GM19395 (cell line): ENCODE measurements around the gene NAB1.
A peak's percentile ranks its signal among the peaks of the same experiment; 100 is the strongest.
"Not testable (repeated sequence)": the region's sequence is repeated elsewhere in the genome, so short reads cannot be mapped to it uniquely, and the experiment has no call there.

Source experiments
- ATAC-seq: cut with Tn5 transposase; IDR thresholded peaks from one replicate; pipeline ENCODE4 v1.9.1; 2021; ENCODE audit warnings: mild to moderate bottlenecking, moderate library complexity; ENCODE audit not compliant: unreplicated experiment

NAB1 gene, protein sequence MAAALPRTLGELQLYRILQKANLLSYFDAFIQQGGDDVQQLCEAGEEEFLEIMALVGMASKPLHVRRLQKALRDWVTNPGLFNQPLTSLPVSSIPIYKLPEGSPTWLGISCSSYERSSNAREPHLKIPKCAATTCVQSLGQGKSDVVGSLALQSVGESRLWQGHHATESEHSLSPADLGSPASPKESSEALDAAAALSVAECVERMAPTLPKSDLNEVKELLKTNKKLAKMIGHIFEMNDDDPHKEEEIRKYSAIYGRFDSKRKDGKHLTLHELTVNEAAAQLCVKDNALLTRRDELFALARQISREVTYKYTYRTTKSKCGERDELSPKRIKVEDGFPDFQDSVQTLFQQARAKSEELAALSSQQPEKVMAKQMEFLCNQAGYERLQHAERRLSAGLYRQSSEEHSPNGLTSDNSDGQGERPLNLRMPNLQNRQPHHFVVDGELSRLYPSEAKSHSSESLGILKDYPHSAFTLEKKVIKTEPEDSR

GRCh38 chr2:190649035-190649797 lies at the start of gene NAB1:
Gene NAB1 (plus strand): TSS chr2:190649083. CDS start chr2:190659177, 10,094 bp downstream.
- ATAC-seq, result peak; percentile 52

DNA sequence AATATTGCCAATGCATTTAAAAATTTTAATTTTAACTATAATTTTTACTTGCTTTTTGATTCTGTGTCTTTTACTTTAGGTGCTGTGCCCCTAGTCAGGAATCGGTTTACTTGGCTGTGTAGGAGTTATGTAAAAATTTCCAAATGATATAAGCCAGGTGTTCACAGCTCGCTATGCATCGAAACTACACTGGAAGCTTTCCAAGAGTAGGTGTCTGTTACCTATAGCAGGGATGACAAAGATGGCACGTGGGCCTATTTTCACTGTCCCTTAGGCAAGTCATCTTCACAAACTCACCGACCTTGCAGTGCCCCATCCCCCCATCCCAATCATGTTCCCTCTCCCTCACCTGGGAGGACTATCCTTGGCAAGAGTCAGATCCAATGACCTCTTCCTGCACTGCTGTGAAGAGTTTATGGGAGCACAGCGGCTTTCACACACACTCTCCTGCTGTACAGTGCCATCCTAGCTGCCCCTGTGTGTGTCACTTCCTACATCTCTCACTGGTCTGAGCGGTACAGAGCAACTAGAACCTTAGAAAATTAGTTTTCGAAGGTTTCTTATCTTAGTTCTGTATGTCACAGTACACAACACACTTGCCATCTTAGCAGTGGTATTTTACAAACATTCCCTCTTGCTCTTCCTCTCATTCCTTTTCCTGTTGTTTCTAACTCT lies 49.2 kb upstream of the NAB1 start:
- no peak for ATAC-seq

DNA sequence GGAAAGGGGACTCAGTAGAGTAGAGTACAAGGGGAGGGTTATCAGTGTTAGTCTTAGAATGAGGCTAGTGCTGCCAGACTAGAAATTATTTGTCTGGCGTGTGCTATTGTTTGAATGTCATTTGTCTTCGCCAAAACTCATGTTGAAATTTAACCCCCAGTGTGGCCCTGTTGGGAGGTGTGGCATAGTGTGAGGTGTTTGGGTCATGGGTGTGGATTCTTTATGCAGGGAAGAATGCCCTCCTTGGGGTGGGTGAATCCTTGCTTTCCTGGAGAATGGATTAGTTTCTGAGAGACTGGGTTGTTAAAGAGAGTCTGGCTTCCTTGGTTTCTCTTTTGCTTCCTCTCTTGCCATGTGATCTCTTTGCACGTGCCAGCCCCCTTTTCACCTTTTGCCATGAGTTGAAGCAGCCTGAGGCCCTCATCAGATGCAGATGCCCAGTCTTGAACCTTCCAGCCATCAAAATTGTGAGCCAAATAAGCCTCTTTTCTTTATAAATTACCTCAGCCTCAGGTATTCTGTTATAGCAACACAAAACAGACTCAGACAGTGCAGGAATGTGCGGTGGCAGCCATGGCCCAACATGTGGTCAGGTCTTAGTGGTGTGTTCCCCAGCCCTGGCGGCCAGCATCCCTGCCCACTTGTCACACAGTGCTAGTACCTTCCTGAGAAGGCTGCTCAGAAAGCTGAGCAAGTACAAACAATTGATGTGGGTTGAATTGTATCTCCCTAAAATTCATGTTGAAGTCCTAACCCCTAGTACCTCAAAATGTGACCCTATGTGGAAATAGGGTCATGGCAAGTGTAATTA lies 48.4 kb upstream of the NAB1 start:
- ATAC-seq, result no peak

DNA sequence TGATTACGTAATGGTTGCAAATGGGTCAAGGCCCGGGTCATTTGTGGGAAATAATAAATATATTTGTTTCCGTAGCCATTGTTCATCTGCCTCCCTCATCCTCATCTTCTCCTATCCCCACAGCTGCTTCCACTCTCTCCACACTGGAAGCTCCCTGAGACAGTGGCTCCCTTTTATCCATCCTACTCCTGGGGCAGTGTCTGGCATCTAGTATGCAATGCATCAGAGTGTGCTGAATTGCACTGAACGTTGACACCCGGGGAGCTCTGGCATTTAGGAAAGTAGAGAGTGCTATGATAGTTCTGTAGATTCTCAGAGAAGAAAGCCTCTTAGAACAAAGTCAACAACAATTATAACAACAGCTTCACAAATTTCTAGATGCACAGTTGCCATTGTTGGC lies 45.5 kb upstream of the NAB1 start:
- ATAC-seq, result no peak

DNA sequence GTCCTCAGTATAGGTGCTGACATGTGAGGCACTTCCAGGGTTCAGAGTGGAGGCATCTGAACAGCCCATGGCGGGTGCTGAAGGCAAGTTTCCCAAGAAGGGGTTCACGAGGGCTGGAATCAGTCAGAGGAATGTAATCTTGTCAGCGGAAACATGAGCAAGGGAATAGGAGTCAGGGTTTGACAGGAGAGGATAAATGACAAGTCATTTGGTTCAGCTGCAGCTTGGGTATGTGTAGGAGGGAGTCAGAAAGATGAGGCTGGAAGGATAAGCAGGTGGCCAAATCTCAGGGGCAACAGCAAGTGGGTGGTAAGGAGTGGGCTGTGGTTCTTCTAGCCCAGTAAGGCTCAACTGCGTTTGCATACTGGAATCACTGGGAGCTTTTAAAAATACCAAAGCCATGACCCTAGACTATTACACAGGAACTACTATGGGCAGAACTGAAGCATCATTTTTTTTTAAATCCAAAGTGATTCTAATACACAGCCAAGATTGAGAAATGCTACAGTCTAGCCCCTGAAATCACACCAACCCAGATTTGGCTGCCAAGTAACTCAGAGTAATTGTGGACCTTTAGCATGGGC lies 41.8 kb upstream of the NAB1 start:
- no peak for ATAC-seq

DNA sequence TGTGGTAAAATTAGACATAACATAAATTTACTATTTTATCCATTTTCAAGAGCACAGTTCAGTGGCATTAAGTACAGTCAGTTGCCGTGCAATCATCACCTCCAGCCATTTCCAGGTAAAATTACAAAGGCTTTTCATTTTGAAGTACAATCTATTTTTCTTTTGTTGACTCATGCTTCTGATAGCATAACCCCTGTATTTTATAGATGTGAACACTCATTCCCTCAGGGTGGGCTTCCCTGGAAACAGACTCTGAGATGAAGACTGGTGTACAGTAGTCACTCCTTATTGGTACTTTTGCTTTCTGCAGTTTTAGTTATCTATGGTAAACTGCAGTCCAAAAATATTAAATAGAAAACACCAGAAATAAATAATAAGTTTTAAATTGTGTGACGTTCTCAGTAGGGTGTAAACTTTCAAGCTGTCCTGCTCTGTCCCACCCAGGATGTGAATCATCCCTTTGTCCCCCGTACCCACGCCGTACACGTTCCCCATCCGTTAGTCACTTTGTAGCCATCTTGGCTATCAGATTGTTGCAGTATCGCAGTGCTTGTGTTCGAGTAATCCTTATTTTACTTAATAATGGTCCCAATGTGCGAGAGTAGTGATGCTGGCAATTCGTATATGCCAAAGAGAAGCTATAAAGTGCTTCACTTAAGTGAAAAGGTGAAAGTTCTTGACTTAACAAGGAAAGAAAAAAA lies 41.1 kb upstream of the NAB1 start:
- ATAC-seq, result no peak

DNA sequence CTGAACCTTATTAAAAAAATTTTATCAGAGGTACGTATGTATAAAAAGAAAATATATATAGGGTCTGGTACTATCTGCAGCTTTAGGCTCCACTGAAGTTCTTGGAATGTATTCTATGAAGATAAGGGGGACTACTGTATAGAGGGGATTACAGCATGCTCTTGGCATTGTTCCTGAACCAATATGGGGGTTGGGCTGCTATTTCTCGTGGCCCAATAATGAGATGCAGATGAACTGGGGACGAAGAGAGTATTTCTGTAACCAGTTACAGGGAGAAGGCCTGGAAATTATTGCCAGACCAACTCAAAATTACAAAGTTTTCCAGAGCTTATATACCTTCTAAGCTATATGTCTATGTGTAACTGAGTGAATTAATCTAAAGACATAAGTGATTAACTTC lies 40.0 kb upstream of the NAB1 start:
- ATAC-seq, result not testable (repeated sequence)

DNA sequence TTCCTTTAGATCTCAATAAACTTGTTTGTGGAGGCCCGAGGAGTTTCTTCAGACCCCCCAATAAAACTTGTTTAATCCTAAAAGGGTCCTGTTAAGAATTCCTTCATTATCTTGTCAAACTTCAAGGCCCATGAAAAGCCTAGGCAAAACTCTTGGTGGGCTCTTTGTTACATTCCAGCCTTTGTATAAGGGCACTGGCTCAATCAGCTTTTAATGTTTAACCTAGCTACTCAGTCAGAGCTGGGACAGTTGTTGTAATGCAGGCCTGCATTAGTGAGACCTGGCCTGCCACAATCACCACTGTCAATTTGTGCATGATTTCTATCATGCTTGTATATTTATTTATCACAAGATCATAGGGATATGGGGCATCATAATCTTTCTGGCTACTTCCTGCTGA lies 39.5 kb upstream of the NAB1 start:
- ATAC-seq, result not testable (repeated sequence)

DNA sequence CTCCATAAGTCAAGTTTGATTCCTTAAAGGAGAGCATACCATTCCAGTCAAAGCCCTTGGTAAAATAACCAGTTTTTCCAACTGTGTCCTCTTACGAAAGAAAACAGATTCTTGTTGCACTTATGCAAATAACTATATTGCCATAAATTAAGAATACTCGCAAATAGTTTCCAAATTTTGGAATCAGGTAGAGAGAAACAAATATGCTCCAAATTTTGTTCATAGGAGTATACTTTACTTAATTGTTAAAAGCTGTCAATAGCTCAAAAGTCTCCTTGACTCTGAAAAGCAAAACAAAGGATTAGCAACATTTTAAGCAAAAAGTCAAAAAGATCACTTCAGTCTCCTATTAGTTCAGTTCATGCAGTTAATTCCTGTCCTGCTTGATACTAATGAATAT lies 38.4 kb upstream of the NAB1 start:
- not testable (repeated sequence) for ATAC-seq

GRCh38 chr2:190615555-190616200 lies 33.2 kb upstream of the NAB1 start:
- no peak for ATAC-seq

- ATAC-seq, result no peak
Measured at GRCh38 chr2:190618030-190618429, 30.9 kb upstream of the NAB1 start.

- ATAC-seq, result no peak
Measured at GRCh38 chr2:190625691-190626090, 23.2 kb upstream of the NAB1 start.

DNA sequence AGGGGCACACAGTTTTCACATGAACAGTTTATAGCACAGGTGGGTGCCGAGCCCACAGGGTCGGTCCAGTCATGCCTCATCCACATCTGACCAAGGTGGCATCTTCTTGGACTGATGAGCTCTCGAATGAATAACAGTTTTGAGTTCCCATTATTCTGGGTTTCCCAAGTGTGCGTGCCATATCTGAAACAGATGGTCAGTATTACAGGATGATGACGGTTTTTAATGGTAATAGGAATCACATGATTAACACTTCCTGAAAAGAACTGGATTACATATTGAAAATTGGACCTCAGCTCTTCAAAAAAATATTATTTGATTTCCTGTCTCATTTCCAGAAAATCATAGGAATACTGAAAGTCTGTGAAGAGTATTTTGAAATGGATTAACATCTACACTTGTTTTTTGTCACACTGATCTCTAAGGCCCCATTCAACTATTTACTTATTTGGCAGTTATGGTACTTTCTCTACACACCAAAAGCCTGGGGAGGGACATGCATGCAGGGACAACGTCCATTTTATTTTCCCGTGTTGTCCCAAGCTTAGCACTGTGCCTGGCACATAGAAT lies 22.2 kb upstream of the NAB1 start:
- no peak for ATAC-seq

- ATAC-seq, result peak; percentile 94
Measured at GRCh38 chr2:190627448-190628412, 21.2 kb upstream of the NAB1 start.

GRCh38 chr2:190628591-190629319 lies 20.1 kb upstream of the NAB1 start:
- no peak for ATAC-seq

DNA sequence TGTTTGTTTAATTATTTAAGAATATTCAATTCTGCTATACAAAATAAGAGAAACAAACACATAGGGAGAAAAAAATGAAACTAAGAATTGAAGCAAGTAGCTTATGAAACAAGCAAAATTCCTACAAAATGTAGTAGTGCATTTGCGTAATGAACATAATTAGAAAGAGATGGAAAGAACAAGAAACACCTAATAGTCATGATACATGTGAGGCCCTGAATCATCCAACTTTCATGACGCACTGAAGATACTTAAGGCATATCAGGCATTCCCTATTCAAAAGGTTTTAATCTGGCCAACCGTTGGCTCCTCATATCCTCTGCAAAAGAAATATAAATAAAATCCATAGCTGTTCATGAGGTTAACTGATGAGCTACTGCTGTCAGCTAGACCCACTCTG lies 14.5 kb upstream of the NAB1 start:
- ATAC-seq, result no peak

- no peak for ATAC-seq
Measured at GRCh38 chr2:190635781-190636180, 13.1 kb upstream of the NAB1 start.
